GM23248 (cell line): ENCODE results near the gene FSTL4. TPM values are rescaled to one million over a fixed set of nuclear protein-coding genes. Genes with fewer than 3 reads are reported as not detected.

Experiments used
- DNase-seq: peaks from one replicate; pipeline ENCODE4 v3.0.0-alpha.2; 2015
- H2AFZ ChIP-seq: fragments of 200-600 bp; sonication (generic); 2 replicates; pipeline ENCODE4 v1.6.1; 2016; ENCODE audit warnings: antibody characterized with exemption
- H3F3A ChIP-seq: fragments of 200-600 bp; sonication (generic); 2 replicates; pipeline ENCODE4 v1.6.1; 2016; ENCODE audit warnings: mild to moderate bottlenecking, antibody characterized with exemption, mixed run types; ENCODE audit not compliant: insufficient read depth
- H3K27ac ChIP-seq: fragments of 200-600 bp; sonication (generic); 2 replicates; pipeline ENCODE4 v1.5.1; 2016; ENCODE audit warnings: mild to moderate bottlenecking
- H3K27me3 ChIP-seq: fragments of 200-600 bp; sonication (generic); replicated peaks from 2 replicates; pipeline ENCODE4 v1.6.1; 2016; ENCODE audit warnings: mild to moderate bottlenecking; ENCODE audit not compliant: insufficient read depth
- H3K36me3 ChIP-seq: fragments of 200-600 bp; sonication (generic); 2 replicates; pipeline ENCODE4 v1.6.1; 2016; ENCODE audit warnings: low read depth, mild to moderate bottlenecking
- H3K4me1 ChIP-seq: fragments of 200-600 bp; sonication (generic); 2 replicates; pipeline ENCODE4 v1.6.1; 2016; ENCODE audit warnings: mild to moderate bottlenecking; ENCODE audit not compliant: insufficient read depth
- H3K4me2 ChIP-seq: fragments of 200-600 bp; sonication (generic); one replicate; pipeline ENCODE4 v1.6.1; 2016; ENCODE audit warnings: mild to moderate bottlenecking; ENCODE audit not compliant: unreplicated experiment
- H3K4me3 ChIP-seq: fragments of 200-600 bp; sonication (generic); 2 replicates; pipeline ENCODE4 v1.5.1; 2016; ENCODE audit warnings: mild to moderate bottlenecking
- H3K79me2 ChIP-seq: fragments of 200-600 bp; sonication (generic); 2 replicates; pipeline ENCODE4 v1.6.1; 2016; ENCODE audit warnings: mild to moderate bottlenecking; ENCODE audit not compliant: insufficient read depth
- H3K9ac ChIP-seq: fragments of 200-600 bp; sonication (generic); 2 replicates; pipeline ENCODE4 v1.6.1; 2016; ENCODE audit warnings: mild to moderate bottlenecking
- H3K9me2 ChIP-seq: fragments of 200-600 bp; sonication (generic); 2 replicates; pipeline ENCODE4 v1.6.1; 2016; ENCODE audit warnings: mixed run types, mild to moderate bottlenecking, moderate library complexity; ENCODE audit not compliant: insufficient read depth
- H3K9me3 ChIP-seq: fragments of 200-600 bp; sonication (generic); one replicate; pipeline ENCODE4 v1.6.1; 2017; ENCODE audit warnings: low read depth
- H4K20me1 ChIP-seq: fragments of 200-600 bp; sonication (generic); 2 replicates; pipeline ENCODE4 v1.6.0; 2016; ENCODE audit not compliant: insufficient read depth
- EZH2 ChIP-seq: fragments of 200-600 bp; sonication (generic); IDR thresholded peaks from 2 replicates; pipeline ENCODE4 v1.6.1; 2018; ENCODE audit warnings: antibody characterized with exemption, mild to moderate bottlenecking; ENCODE audit not compliant: insufficient read depth, poor library complexity, severe bottlenecking
- EZH2phosphoT487 ChIP-seq: fragments of 200-600 bp; sonication (generic); IDR thresholded peaks from 2 replicates; pipeline ENCODE4 v1.6.1; 2018; ENCODE audit warnings: antibody characterized with exemption, moderate library complexity, mild to moderate bottlenecking, low read depth; ENCODE audit not compliant: insufficient read depth
- WGBS, 2 experiments: methylation state at CpG; one replicate each; pipeline ENCODE4 v1.1.6; 2015 to 2017; ENCODE audit warnings: low lambda C conversion rate in 2 of 2, low coverage in 1 of 2; ENCODE audit errors: missing lambda C conversion rate in 2 of 2; 5-methylcytosine and 5-hydroxymethylcytosine counted together
- in situ Hi-C: fragments of 300-500 bp; cut with MboI; formaldehyde crosslinking; loops from 2 replicates; pipeline ENCODE4 v1.15.0; 2020
- polyA plus RNA-seq: library from polyadenylated mRNA; unstranded; fragments of >200 nt; fragmentation: Nextera tagmentation; extraction: Ambion mirVana; gene quantifications from 2 replicates; pipeline ENCODE4 v1.2.1, GENCODE V29; 2016
- total RNA-seq: library from RNA; depleted of rRNA; stranded (reverse); fragments of >200 nt; shearing (Covaris generic); gene quantifications from 2 replicates; pipeline ENCODE4 v1.2.3, GENCODE V29; 2014

FSTL4 gene
- total and polyA plus RNA-seq, 2 experiments from 2014 or later = not detected

- no peaks in the 10 kb centered on the region for H3K4me1 ChIP-seq
- no peak overlapping the region for H3K27ac ChIP-seq
- H2AFZ ChIP-seq = no peak overlapping the region
- H3K9ac ChIP-seq = no peak overlapping the region
- no peaks in the 10 kb centered on the region for H3K79me2 ChIP-seq
- in situ Hi-C loops = no loop called here
- no peaks in the 10 kb centered on the region for H4K20me1 ChIP-seq
- TF ChIP-seq EZH2 (no peak), EZH2phosphoT487 (no peak)
- H3K4me2 ChIP-seq = no peak overlapping the region
- H3K36me3 ChIP-seq = no peaks in the 10 kb centered on the region
- no peaks in the 10 kb centered on the region; the same call in 1 of the 2 replicates for H3K27me3 ChIP-seq
- H3K9me2 ChIP-seq = no peaks in the 10 kb centered on the region
- 74 to 76% methylated on average over 2 of the region's 2 CpGs for WGBS, 2 experiments
- no peak for DNase-seq
- no peaks in the 10 kb centered on the region for H3K9me3 ChIP-seq
- H3K4me3 ChIP-seq = no peak overlapping the region
- no peaks in the 10 kb centered on the region for H3F3A ChIP-seq
Measured at GRCh38 chr5:133292300-133292699, 320.0 kb downstream of the FSTL4 start.

- H2AFZ ChIP-seq = no peak overlapping the region
- no peaks in the 10 kb centered on the region for H3K9me3 ChIP-seq
- WGBS, 2 experiments = 80 to 81% methylated on average over 4 of the region's 4 CpGs
- H3K27me3 ChIP-seq = no peaks in the 10 kb centered on the region; the same call in 1 of the 2 replicates
- H3F3A ChIP-seq = no peaks in the 10 kb centered on the region
- no peak for DNase-seq
- no peak overlapping the region for H3K9ac ChIP-seq
- H3K79me2 ChIP-seq = no peaks in the 10 kb centered on the region
- H3K4me3 ChIP-seq = no peak overlapping the region
- H3K4me1 ChIP-seq = no peaks in the 10 kb centered on the region
- TF ChIP-seq EZH2 = no peak
- TF ChIP-seq EZH2phosphoT487 = no peak
- no peaks in the 10 kb centered on the region for H4K20me1 ChIP-seq
- no peak overlapping the region for H3K27ac ChIP-seq
- H3K36me3 ChIP-seq = no peaks in the 10 kb centered on the region
- no peak overlapping the region for H3K4me2 ChIP-seq
- in situ Hi-C loops = no loop called here
- H3K9me2 ChIP-seq = no peaks in the 10 kb centered on the region
Measured at GRCh38 chr5:133291524-133291923, 320.8 kb downstream of the FSTL4 start.

GRCh38 chr5:133290669-133291240 lies 321.6 kb downstream of the FSTL4 start:
- Histone ChIP-seq H3K27me3 (no peaks in the 10 kb centered on the region; the same call in 1 of the 2 replicates), H3K27ac (no peak overlapping the region), H3K9ac (no peak overlapping the region), H3K9me2 (no peaks in the 10 kb centered on the region), H3K4me3 (no peak overlapping the region), H3K79me2 (no peaks in the 10 kb centered on the region), H3K4me1 (no peaks in the 10 kb centered on the region), H3K4me2 (no peak overlapping the region), H3K36me3 (no peaks in the 10 kb centered on the region), H3K9me3 (no peaks in the 10 kb centered on the region), H2AFZ (no peak overlapping the region), H3F3A (no peaks in the 10 kb centered on the region), H4K20me1 (no peaks in the 10 kb centered on the region)
- no peak for DNase-seq
- in situ Hi-C loops = no loop called here
- WGBS, 2 experiments = 75 to 82% methylated on average over 13 to 17 of the region's 17 CpGs
- TF ChIP-seq EZH2phosphoT487 = no peak
- TF ChIP-seq EZH2 = no peak

GRCh38 chr5:133289686-133290367 lies 322.5 kb downstream of the FSTL4 start:
- in situ Hi-C loops = no loop called here
- H3K36me3 ChIP-seq = no peaks in the 10 kb centered on the region
- no peak overlapping the region for H2AFZ ChIP-seq
- no peaks in the 10 kb centered on the region for H4K20me1 ChIP-seq
- no peaks in the 10 kb centered on the region for H3K79me2 ChIP-seq
- WGBS, 2 experiments = 22 to 24% methylated on average over 9 of the region's 9 CpGs
- no peaks in the 10 kb centered on the region for H3K9me3 ChIP-seq
- H3F3A ChIP-seq = no peaks in the 10 kb centered on the region
- no peaks in the 10 kb centered on the region for H3K4me1 ChIP-seq
- DNase-seq = no peak
- H3K27me3 ChIP-seq = no peaks in the 10 kb centered on the region; the same call in 1 of the 2 replicates
- no peak overlapping the region for H3K4me3 ChIP-seq
- no peak overlapping the region for H3K9ac ChIP-seq
- TF ChIP-seq EZH2phosphoT487 (no peak), EZH2 (no peak)
- no peaks in the 10 kb centered on the region for H3K9me2 ChIP-seq
- no peak overlapping the region for H3K4me2 ChIP-seq
- H3K27ac ChIP-seq = no peak overlapping the region
